OCI-LY1 (cell line): ENCODE data around the gene HBD.

ENCODE experiments used
- H2AFZ ChIP-seq: fragments of 200-600 bp; sonication (generic), shearing (Covaris generic); 2 replicates; pipeline ENCODE4 v1.6.0; 2014; ENCODE audit warnings: antibody characterized with exemption, mild to moderate bottlenecking, low read length
- H3F3A ChIP-seq: fragments of 200-600 bp; sonication (generic), shearing (Covaris generic); 2 replicates; pipeline ENCODE4 v1.6.0; 2014; ENCODE audit warnings: mild to moderate bottlenecking, antibody characterized with exemption, low read length, moderate library complexity; ENCODE audit not compliant: insufficient read depth
- H3K27ac ChIP-seq: fragments of 200-600 bp; sonication (generic); 2 replicates; pipeline ENCODE4 v1.5.1; 2014; ENCODE audit warnings: low read length, mixed run types, mild to moderate bottlenecking, low read depth; ENCODE audit not compliant: poor library complexity, severe bottlenecking
- H3K27me3 ChIP-seq: fragments of 200-600 bp; sonication (generic); 2 replicates; pipeline ENCODE4 v1.6.0; 2014; ENCODE audit warnings: antibody characterized with exemption, mild to moderate bottlenecking, low read length, moderate library complexity; ENCODE audit not compliant: insufficient read depth
- H3K36me3 ChIP-seq: fragments of 200-600 bp; sonication (generic); 2 replicates; pipeline ENCODE4 v1.6.1; 2014; ENCODE audit warnings: mild to moderate bottlenecking, antibody characterized with exemption, low read length, moderate library complexity, mixed read lengths; ENCODE audit not compliant: insufficient read depth
- H3K4me1 ChIP-seq: fragments of 200-600 bp; sonication (generic); 2 replicates; pipeline ENCODE4 v1.5.1; 2014; ENCODE audit warnings: mild to moderate bottlenecking, low read length, moderate library complexity; ENCODE audit not compliant: insufficient read depth, severe bottlenecking
- H3K4me2 ChIP-seq: fragments of 200-600 bp; sonication (generic), shearing (Covaris generic); 2 replicates; pipeline ENCODE4 v1.6.1; 2014; ENCODE audit warnings: low read length
- H3K4me3 ChIP-seq: fragments of 200-600 bp; sonication (generic); 2 replicates; pipeline ENCODE4 v1.5.1; 2014; ENCODE audit warnings: low read length, low read depth, mild to moderate bottlenecking, mixed read lengths; ENCODE audit not compliant: poor library complexity, severe bottlenecking
- H3K79me2 ChIP-seq: fragments of 200-600 bp; shearing (Covaris generic); 2 replicates; pipeline ENCODE4 v1.6.1; 2016; ENCODE audit warnings: mixed run types, low read length, mixed read lengths; ENCODE audit not compliant: insufficient read depth
- H3K9ac ChIP-seq: fragments of 200-600 bp; sonication (generic), shearing (Covaris generic); 2 replicates; pipeline ENCODE4 v1.6.1; 2014; ENCODE audit warnings: mild to moderate bottlenecking, low read length, mixed read lengths
- H3K9me2 ChIP-seq: fragments of 200-600 bp; sonication (generic), shearing (Covaris generic); 2 replicates; pipeline ENCODE4 v1.6.1; 2014; ENCODE audit warnings: low read depth, mild to moderate bottlenecking, low read length, mixed read lengths
- H3K9me3 ChIP-seq: fragments of 200-600 bp; shearing (Covaris generic); 2 replicates; pipeline ENCODE4 v1.6.1; 2014; ENCODE audit warnings: low read length, mixed read lengths
- H4K20me1 ChIP-seq: fragments of 200-600 bp; sonication (generic), shearing (Covaris generic); 2 replicates; pipeline ENCODE4 v1.6.0; 2016; ENCODE audit warnings: mild to moderate bottlenecking, low read length; ENCODE audit not compliant: insufficient read depth
- CTCF ChIP-seq: fragments of 200-600 bp; sonication (generic), shearing (Covaris generic); IDR thresholded peaks from 2 replicates; pipeline ENCODE4 v1.5.1; 2017; ENCODE audit warnings: mild to moderate bottlenecking, antibody characterized with exemption, low read length, moderate library complexity, mixed read lengths
- EZH2 ChIP-seq: fragments of 200-600 bp; sonication (generic), shearing (Covaris generic); IDR thresholded peaks from 2 replicates; pipeline ENCODE4 v1.8.0; 2017; ENCODE audit warnings: borderline replicate concordance, mixed run types, mild to moderate bottlenecking, antibody characterized with exemption, low read length, moderate library complexity, mixed read lengths

The HBD gene

DNA sequence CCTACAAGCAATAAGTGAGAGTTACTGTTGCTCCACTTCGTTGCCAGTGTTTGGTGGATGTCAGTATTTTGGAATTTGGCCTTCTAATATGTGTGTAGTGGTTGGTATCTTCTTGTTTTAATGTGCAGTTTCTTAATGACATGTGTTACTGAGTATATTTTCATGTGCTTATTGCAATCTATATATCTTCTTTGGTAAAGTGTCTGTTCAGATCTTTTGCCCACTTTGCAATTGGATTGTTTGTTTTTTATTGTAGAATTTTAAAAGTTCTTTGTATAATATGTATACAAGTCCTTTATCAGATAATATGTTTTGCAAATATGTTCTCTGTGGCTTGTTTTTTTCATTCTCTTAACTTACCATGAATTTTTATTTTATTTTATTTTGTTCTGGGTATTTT lies 41.5 kb downstream of the HBD start:
- Histone ChIP-seq H3F3A (no peaks in the 10 kb centered on the region), H4K20me1 (no peaks in the 10 kb centered on the region), H3K9ac (no peak overlapping the region), H3K4me3 (no peak overlapping the region), H3K9me2 (no peaks in the 10 kb centered on the region), H3K79me2 (no peaks in the 10 kb centered on the region), H3K9me3 (no peaks in the 10 kb centered on the region), H3K36me3 (no peaks in the 10 kb centered on the region), H3K4me1 (no peaks in the 10 kb centered on the region), H2AFZ (no peak overlapping the region), H3K4me2 (no peak overlapping the region), H3K27me3 (no peaks in the 10 kb centered on the region), H3K27ac (no peak overlapping the region)
- TF ChIP-seq EZH2 (no peak), CTCF (no peak)

DNA sequence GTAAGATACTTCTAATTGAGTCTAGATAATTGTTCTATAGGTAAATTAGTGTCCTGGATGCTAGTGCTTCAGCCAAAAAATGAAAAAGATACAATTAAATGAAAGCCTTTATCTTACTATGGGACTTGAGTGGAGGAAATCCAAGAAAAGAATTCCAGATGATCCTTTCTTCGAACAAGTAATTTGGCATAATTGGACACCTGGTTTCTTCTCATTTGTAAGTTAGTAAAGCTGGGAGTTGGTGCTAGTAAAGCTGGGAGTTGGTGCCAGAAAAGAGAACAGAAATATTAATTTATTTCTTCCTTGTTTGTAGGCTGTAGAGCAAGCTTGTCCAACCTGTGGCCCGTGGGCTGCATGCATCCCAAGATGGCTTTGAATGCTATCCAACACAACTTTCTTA lies 46.1 kb downstream of the HBD start:
- H3F3A ChIP-seq, result no peaks in the 10 kb centered on the region
- no peak overlapping the region for H3K4me2 ChIP-seq
- H3K9me2 ChIP-seq, result no peaks in the 10 kb centered on the region
- TF ChIP-seq CTCF (no peak), EZH2 (no peak)
- no peaks in the 10 kb centered on the region for H3K9me3 ChIP-seq
- H2AFZ ChIP-seq, result no peak overlapping the region
- no peaks in the 10 kb centered on the region for H3K27me3 ChIP-seq
- H4K20me1 ChIP-seq, result no peaks in the 10 kb centered on the region
- no peaks in the 10 kb centered on the region for H3K36me3 ChIP-seq
- H3K4me3 ChIP-seq, result no peak overlapping the region
- H3K79me2 ChIP-seq, result no peaks in the 10 kb centered on the region
- H3K4me1 ChIP-seq, result no peaks in the 10 kb centered on the region
- H3K9ac ChIP-seq, result no peak overlapping the region
- no peak overlapping the region for H3K27ac ChIP-seq
